Measurements from ENCODE around the gene DPYSL3. TPM values are rescaled to one million over a fixed set of nuclear protein-coding genes. Genes with fewer than 3 reads are reported as not detected.

DPYSL3 gene
- total and polyA plus RNA-seq, 12 donors: 3.5 to 49.7 (median 13.1) TPM

DNA sequence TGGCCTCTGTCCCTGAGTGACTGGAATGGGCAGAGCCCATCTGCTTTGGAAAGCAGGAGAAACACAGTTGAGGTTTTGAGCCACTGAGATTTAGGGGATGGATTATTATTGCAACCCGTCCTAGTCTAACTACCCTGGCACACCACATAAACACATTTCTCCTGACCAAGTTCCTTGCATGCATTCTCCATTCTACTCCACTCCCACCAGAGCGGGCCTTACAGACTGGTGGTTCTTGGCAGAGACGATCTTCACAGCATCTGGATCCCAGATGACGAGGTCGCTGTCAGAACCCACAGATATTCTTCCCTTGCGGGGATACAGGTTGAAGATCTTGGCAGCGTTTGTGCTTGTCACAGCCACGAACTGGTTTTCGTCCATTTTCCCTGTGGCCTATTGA is 111.0 kb downstream of the DPYSL3 start:
- Histone ChIP-seq H3K36me3 (replicated peaks in 1 of 2) (no peaks in the 10 kb centered on the region), H3K27me3 (no peaks in the 10 kb centered on the region), H3K27ac (no peak overlapping the region), H3K4me1 (replicated peaks in 1 of 2) (peaks cover 18 to 19% of the 10 kb centered on the region in 2 donors), H3K9me3 (replicated peaks in 1 of 3) (no peaks in the 10 kb centered on the region), H3K4me3 (no peak overlapping the region)
- intact Hi-C loops (cut with DNase I): loop anchor here in 1 of 2 donors (10.0 kb wide), 1 partner anchor 174 kb away; no protein-coding TSS in a partner anchor
- 91 to 95% (median 93%) methylated on average over 8 to 9 of the region's 9 CpGs for WGBS, 4 donors
- no peak for DNase-seq
- no peak for TF ChIP-seq POLR2A (IDR thresholded peaks at IDR 0.05)
- TF ChIP-seq, protein P1, sequence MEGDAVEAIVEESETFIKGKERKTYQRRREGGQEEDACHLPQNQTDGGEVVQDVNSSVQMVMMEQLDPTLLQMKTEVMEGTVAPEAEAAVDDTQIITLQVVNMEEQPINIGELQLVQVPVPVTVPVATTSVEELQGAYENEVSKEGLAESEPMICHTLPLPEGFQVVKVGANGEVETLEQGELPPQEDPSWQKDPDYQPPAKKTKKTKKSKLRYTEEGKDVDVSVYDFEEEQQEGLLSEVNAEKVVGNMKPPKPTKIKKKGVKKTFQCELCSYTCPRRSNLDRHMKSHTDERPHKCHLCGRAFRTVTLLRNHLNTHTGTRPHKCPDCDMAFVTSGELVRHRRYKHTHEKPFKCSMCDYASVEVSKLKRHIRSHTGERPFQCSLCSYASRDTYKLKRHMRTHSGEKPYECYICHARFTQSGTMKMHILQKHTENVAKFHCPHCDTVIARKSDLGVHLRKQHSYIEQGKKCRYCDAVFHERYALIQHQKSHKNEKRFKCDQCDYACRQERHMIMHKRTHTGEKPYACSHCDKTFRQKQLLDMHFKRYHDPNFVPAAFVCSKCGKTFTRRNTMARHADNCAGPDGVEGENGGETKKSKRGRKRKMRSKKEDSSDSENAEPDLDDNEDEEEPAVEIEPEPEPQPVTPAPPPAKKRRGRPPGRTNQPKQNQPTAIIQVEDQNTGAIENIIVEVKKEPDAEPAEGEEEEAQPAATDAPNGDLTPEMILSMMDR (IDR thresholded peaks at IDR 0.05): no peak

DNA sequence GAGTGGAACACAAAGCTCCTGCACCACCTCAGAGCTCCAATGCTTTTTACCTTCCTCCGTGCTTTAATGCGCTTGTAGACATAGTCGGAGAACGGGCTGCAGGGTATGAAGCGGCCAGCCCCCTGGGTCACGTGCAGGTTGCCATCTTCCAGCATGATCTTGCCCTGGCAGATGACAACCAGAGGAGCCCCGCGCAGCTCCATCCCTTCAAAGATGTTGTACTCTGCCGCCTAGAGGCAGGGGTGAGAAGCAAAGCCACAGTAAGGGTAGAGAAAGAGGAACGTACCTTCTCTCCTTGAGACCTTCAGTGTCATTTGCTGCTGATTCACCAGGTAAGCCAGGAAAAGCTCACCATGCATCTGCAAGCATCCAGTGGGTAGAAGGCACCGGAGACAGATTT is 112.3 kb downstream of the DPYSL3 start:
- no peak for DNase-seq
- intact Hi-C loops (cut with DNase I): loop anchor here in 1 of 2 donors (10.0 kb wide), 1 partner anchor 173 kb away; no protein-coding TSS in a partner anchor
- H3K27ac ChIP-seq: no peak overlapping the region

DNA sequence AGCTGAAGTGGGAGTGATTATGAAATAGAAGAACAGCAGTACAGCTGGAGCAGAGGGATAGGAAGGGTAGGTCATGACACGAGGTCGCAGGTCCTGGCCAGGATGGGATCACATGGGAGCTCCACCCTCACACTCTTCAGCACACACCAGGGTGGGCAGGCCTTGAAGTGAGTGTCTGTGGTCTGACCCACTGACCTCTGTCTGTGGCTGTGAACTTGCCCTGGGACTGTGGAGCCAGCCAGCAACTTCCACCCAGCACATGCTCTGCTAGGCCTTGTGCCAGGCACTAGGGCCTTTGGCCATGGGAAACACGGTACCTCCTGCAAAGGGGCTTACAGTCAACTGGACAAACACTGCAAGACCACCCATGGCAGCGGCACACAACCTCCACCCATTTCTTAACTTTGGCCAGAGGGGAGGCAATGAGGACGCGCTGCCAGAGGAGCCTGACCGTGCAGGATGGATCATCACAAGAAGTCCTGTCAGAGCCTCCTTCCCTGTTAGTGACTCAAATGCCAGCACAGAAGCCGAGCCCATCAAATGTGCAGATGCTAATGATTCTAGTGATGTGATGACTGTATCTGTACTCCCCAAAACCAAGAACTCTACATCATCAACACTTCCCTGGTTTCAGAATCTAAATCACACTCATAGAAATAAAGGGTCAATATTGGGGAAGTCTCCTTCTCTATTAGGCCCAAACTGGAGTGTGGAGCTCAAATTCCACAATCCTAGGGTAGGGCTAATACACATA is 113.6 kb downstream of the DPYSL3 start:
- intact Hi-C loops (cut with DNase I): loop anchor here in 1 of 2 donors (10.0 kb wide), 1 partner anchor 171 kb away; no protein-coding TSS in a partner anchor
- WGBS, 4 donors: 66 to 76% (median 72%) methylated on average over 6 to 8 of the region's 8 CpGs
- H3K9me3 ChIP-seq (replicated peaks in 1 of 3): no peaks in the 10 kb centered on the region
- DNase-seq: peak in 4 of 7 donors; percentile 31 to 48 (median 42)
- no peak overlapping the region for H3K4me3 ChIP-seq
- H3K27me3 ChIP-seq: no peaks in the 10 kb centered on the region
- TF ChIP-seq, protein P1 (IDR thresholded peaks at IDR 0.05): no peak
- no peak for TF ChIP-seq POLR2A (IDR thresholded peaks at IDR 0.05)
- no peaks in the 10 kb centered on the region for H3K36me3 ChIP-seq (replicated peaks in 1 of 2)
- no peak overlapping the region for H3K27ac ChIP-seq
- H3K4me1 ChIP-seq (replicated peaks in 1 of 2): peaks cover 10 to 14% of the 10 kb centered on the region in 2 donors

More for the DNA sequence above, 112.3 kb downstream of the DPYSL3 start:
- H3K9me3 ChIP-seq (replicated peaks in 1 of 3): no peaks in the 10 kb centered on the region
- H3K4me1 ChIP-seq (replicated peaks in 1 of 2): peaks cover 12 to 16% of the 10 kb centered on the region in 2 donors
- H3K36me3 ChIP-seq (replicated peaks in 1 of 2): no peaks in the 10 kb centered on the region
- no peak for TF ChIP-seq POLR2A (IDR thresholded peaks at IDR 0.05)
- TF ChIP-seq, protein P1 (IDR thresholded peaks at IDR 0.05): no peak
- no peak overlapping the region for H3K4me3 ChIP-seq
- 86 to 94% (median 91%) methylated on average over 6 to 11 of the region's 11 CpGs for WGBS, 4 donors
- no peaks in the 10 kb centered on the region for H3K27me3 ChIP-seq

DNA sequence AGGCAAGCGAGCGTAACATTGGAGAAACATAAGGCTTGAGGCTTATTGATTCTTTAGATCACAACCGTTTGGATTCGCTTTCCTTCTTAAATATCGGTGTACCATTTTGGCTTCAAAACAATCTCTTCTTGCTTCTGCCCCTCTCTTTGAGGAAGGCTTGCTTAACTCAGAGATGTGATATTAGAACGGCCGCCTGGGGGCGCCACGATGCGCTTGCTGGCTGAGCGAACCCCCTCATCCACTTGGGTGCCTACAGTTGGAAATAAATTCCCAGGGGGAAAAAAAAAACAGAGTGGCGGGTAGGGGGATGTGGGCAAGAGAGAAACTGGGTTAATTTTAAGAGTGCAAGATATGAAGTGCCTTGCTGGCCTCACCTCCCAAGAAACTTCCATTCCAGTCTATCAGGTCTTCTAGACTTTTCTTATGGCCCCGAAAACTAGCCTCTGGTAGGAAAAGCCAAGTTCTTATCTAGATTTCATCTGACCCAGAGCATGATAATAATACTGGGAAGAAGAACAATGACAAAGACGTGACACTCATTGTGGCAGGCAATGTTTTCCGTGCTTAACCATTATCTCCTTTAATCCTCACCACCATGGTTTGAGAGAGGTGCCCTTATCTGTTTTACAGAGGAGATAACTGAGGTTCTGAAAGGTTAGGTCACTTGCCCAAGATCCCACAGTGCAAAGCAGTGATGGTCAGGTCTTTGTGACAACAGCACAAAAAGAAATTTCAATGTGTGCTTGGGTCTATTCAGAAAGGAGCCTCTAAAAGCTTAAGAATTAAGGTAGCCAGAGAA is 115.8 kb downstream of the DPYSL3 start:
- H3K36me3 ChIP-seq (replicated peaks in 1 of 2): no peaks in the 10 kb centered on the region
- no peak for TF ChIP-seq POLR2A (IDR thresholded peaks at IDR 0.05)
- TF ChIP-seq, protein P1 (IDR thresholded peaks at IDR 0.05): no peak
- no peaks in the 10 kb centered on the region for H3K9me3 ChIP-seq (replicated peaks in 1 of 3)
- WGBS, 4 donors: 77 to 85% (median 79%) methylated on average over 15 of the region's 15 CpGs
- intact Hi-C loops (cut with DNase I): loop anchor here in 1 of 2 donors (10.0 kb wide), 1 partner anchor 169 kb away; no protein-coding TSS in a partner anchor
- no peaks in the 10 kb centered on the region for H3K27me3 ChIP-seq
- no peak for DNase-seq
- H3K27ac ChIP-seq: no peak overlapping the region
- H3K4me1 ChIP-seq (replicated peaks in 1 of 2): no peaks in the 10 kb centered on the region
- no peak overlapping the region for H3K4me3 ChIP-seq
